NCI-H345 (cell line): ENCODE results near the gene FOXF1.

Source experiments
- DNase-seq: peaks from one replicate; lab custom pipeline; 2025; lab: John Stamatoyannopoulos, UW

The FOXF1 gene

GRCh38 chr16:86505185-86505898 is 5.0 kb upstream of the FOXF1 start:
- DNase-seq = no peak

- no peak for DNase-seq
These were observed 4.1 kb upstream of the FOXF1 start for GRCh38 chr16:86505899-86506864.

DNA sequence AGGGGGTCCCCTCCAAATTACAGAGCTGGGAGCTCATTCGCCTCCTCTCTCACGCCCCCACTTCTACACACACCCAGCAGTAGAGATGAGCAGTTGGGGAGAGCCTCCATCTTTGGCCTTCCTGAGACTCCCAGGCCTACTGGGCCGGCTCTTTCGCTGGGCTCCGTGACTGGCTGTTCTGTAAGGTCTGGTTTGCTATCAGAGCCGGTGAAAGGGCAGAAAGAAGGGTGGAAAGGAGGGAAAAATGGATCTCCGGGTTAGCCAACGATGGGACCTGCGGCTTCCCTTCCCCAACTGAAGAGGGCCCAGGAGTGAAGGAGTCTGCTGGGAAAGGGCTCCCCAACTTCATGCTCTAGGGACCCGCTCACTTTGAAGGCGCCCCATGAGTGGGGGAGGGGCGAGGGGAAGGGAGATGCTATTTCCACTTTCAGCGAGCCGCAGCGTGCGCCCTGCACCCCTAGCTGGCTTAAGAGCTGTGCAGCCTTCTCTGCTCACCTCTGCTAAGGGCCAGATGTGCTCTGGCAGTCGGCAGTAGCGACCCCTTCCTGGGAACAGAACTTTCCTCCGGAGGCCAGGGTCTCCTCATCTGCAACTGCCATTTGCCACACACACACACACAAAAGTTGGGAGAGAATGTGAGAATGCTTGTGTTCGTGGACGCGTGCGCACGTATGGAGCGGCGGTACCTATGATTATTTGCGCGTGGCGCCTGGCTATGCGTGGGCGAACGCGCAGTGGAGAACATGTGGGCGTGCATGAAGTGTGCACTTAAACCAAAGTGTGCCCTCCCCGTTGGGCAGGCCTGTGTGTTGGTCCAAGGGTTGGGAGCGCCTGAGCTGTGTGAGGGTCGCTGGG is 2.9 kb upstream of the FOXF1 start:
- DNase-seq = no peak

DNA sequence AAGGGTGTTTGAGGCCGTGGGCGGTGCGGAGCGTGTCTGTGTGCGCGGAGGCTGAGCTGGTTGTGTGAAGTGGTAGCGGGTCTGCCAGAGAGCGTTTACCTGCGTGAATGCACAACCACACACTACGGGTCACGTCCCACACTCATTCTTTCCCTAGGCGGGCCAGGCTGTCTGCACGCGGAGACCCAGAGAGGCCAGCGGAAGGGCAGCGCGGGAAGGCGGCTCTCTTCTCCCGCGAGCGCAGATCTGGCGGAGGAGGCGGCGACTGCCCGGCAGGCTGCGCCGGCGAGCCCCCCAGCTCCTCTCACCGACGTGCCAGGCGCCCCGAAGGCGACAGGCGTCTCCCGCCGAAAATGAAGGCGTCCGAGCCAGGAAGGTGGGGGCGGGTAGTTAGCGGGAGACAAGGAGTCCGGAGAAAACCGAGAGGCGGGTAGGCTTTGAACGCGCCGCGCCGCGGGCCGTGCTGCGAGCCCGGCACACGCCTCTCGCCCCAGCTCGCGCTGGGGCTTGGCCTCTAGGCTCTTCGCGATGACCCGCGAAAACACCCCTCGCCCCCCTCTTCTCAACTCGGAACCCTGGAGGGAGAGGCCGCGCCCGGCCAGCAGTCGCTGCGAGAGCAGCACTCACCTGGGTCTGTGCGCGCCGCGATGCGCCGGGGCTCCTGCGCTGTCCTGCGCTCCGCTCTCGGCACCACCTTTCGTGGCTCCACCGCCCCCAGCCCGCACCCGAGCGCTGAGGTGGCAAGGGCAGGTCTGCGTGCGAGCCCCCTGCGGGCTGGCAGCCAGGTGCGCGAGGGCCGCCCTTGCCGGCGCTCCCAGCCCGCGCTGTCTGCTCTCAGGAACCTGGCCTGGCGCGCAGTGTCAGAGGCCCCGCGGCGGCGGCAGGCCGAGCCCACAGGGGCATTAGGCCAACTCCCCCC is 2.0 kb upstream of the FOXF1 start:
- no peak for DNase-seq

GRCh38 chr16:86508947-86509758 is 1.2 kb upstream of the FOXF1 start:
- DNase-seq = no peak

GRCh38 chr16:86509759-86510464 is 415 bp upstream of the FOXF1 start:
- no peak for DNase-seq

DNA sequence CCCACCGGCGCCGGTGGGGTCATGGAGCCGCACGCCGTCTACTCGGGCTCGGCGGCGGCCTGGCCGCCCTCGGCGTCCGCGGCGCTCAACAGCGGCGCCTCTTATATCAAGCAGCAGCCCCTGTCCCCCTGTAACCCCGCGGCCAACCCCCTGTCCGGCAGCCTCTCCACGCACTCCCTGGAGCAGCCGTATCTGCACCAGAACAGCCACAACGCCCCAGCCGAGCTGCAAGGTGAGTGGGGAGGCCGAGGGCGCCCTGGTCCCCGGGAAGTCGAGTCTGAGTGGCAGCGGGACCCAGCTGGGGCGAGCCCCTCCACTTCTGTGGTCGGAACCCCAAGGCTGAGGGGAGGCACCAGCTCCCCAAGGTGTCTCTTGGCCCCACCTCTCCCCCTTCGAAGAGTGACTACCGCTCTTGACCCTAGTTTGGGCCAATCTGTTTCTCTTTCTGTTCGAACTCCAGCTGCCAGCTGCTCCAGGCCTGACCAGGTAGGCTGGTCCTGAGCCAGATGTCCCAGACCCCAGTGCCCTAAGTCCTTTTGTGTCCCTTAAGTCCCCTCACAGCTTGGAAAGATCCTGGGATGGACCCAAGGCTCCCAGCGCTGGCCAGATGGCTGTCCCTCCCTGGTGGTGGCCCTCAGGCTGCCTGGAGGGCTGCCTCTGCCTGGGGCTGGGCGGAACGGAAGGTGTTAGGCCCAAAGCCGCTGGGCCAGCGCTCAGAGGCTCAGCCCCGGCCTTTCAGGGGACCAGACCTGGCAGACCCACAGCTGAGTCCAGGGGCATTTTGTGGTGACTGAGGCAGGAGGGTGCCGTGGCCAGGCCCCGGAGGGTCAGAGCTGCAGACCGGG is 1.2 kb downstream of the FOXF1 start:
- DNase-seq = no peak

DNA sequence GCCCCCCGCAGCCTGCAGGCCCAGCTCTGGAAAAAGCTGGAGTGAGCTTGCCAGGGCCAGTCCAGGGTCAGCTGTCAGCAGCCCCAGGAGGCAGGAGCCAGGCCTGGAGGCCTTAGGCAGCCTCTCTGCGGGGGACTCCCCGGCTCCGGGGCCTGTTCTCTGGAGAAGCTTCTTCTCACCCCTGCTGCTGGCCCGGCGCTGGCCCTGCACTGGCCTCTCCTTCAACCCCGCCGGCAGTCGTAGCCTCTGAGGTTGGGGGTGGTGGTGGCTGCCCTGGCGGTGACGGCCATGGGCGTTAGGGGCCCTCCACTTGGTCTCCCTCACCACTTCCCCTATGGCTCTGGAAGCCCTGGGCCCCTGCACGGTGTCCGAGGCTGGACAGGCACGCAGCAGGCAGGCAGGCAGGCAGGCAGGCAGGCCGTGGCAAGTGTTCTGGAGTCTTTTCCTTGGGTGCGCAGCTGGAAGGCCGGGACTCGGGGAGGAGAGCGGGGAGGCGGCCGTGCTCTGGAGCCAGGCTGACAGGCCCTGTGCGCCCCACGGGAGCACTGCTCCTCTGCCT is 2.1 kb downstream of the FOXF1 start:
- DNase-seq = no peak

- DNase-seq = no peak
These were observed 2.6 kb downstream of the FOXF1 start for GRCh38 chr16:86512860-86513470.

DNA sequence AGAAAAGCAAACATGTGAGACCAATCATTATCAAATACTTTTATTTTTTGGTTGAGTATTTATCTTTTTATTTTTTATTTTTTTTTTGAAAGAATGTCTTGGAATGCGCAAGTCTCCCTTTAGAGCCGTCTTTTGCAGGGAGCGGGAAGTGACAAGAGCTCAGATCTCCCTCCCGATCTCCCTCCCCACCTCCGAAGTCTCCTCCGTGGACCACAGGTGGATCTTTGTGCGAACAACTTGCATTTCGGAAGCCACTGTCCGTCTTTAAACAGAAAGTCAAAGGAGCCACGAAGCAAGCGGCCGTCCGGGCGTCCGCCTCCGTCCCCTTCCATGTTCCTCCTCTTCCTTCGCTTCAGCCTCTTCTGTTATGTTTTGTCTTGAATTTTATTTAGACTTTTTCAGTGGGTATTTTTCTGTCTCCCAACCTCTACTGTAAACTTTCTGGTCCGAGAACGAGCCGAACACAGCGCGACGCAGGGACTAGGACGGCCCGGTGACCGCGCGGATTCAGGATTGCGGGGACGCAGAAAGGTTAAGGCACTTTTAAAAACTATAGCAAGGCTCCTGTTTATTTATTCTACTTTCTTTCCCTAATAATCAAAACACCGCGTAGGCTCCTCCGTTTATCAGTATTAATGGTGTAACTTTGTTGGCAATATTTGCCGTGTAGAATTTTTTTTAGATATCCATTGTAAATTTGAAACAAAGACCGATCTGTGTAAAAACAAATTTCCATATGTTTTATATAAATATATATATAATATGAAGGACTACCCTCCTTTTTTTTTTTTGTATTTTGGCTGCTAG is 3.3 kb downstream of the FOXF1 start:
- no peak for DNase-seq

GRCh38 chr16:86514481-86515376 is 4.4 kb downstream of the FOXF1 start:
- DNase-seq = no peak

DNA sequence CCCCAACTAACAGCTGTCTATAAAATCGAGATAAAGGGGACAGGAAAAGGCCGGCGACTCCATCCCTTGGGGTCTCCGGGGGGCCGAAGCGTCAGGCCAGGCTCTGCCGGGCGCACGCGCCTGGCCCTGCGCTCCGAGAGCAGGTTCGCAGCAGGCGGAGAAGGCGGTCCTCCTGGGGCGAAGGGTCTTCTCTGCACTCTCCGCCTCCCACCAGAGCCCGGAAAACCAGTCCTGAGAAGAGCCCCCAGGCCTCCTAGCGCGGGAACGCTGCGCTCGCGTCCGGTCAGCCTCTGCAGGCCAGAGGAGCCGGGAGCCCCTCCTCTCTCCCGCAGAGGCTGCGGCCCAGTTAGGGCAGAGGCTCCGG is 5.1 kb downstream of the FOXF1 start:
- DNase-seq = no peak

DNA sequence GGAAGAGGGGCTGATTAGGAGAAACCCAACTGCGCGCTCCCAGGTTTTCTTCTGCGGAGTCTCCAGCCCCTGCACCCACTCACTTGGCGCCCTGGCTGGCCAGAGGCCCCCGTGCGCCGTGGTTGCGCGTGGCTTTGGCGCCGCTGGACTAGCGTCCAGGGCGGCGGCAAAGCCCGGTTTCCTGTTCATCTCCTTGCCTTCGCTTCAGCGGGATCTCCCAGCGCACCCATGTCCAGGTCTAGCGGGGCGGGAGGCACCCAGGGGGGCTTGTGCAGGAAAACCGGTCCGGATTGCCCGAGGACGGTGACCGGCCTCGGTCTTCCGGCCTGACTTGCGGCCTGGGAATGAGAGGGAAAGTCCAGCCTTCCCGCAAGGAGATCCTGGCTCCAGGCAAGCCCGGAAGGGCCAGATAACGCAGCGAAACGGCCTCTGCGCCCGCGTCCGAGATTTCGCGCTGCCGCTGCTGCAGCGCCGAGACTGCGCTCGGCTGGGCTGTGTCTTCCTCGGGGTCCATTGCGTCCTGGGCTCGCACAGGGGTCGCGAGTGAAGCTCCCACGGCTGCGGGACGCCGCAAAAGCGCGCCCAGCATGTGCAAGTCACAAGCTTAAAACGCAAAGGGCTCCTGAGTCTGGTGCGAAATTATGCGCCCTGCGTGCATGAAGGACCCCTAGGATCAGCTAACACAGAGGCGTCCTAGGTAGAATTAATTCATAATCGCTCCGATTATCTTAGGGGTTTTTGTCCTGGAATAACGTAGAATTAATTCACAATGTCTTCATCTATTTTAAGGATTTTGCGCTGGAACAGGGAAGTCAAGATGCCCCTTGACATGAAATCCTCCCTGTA is 5.7 kb downstream of the FOXF1 start:
- DNase-seq = no peak

DNA sequence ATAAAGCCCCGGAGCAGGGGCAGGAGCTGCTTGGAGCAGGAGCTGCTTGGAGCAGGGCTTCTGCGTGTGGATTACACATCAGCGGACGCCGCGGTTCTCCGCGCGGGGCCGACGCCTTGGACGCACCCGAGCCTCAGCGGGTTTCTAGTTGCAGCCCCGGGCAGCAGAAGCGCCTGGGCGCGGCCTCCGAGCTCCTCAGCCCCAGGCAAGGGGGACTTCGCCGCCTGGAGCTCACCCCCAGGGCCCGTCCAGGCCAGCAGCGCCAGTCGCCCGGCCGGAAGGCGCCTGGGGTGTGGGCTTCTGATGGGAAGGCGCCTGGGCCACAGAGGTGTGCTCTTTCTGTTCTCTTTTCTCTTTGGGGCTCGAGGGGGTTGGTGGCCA is 6.3 kb downstream of the FOXF1 start:
- DNase-seq = no peak

DNA sequence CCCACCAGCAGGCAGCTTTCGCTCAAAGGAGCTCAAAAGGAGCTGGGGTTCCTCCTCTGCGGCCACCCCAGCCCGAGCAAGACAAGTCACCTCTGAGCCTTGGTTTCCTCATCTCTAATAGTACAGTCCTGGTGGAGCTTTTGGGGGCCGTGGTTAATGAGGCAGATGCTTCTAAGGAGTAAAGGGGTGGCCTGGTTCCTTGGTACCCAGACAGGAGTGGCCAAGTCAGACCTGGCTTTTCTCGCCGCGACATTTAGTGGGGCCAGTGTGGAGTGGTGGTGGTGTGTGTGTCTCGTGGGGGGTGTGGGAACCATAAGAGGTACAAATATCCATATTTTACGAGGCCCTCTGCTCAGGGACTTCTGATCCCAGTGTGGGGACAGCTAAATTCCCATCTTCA is 6.7 kb downstream of the FOXF1 start:
- DNase-seq = no peak
